HG02678 (cell line): Measurements from ENCODE around the gene ROMO1.

Experiments used
- ATAC-seq: cut with Tn5 transposase; IDR thresholded peaks from one replicate; pipeline ENCODE4 v1.9.1; 2021; ENCODE audit warnings: mild to moderate bottlenecking, moderate library complexity; ENCODE audit not compliant: unreplicated experiment

ROMO1 gene

DNA sequence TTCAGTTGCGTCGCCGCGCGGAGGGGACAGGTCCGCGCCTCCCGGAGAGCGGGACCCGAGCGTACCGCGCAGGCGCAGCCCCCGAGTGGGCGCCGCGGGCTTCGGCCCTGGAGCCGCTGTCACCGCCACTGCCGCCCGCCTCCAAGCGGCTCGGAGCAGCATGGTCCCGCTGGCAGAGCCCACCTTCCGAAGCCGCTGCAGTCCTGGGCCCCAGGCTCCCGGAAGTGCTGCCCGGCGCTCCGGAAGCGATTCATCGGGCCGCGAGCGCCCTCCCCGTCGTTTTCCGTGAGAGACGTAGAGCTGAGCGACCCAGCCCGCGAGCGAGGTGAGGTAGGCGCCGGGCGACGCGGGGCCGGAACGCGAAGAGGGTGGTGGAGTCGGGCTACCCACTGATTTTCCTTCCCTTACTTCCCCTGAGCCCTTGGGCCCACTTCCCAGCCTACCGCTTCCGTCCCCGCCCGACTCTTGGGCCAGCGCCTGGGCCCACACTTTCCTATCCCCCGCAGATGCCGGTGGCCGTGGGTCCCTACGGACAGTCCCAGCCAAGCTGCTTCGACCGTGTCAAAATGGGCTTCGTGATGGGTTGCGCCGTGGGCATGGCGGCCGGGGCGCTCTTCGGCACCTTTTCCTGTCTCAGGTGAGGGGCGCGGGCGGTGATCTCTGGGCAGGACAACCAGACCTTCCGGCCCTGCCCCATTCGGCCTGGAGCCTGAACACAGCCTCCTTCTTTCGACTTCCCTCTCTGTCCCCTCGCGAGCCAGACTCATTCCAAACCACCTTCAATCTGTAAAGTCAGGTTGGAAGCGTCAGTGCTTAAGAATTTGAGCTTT lies at the start of gene ROMO1, which contains the start of gene NFS1:
TSS of gene ROMO1 (plus strand) at position 279 of the 830 bp plus-strand sequence. CDS start at position 507, 228 bp downstream.
TSS of gene NFS1 (minus strand) at position 226 of the 830 bp plus-strand sequence. CDS start at position 162, 64 bp downstream.
- peak; percentile 78 for ATAC-seq

DNA sequence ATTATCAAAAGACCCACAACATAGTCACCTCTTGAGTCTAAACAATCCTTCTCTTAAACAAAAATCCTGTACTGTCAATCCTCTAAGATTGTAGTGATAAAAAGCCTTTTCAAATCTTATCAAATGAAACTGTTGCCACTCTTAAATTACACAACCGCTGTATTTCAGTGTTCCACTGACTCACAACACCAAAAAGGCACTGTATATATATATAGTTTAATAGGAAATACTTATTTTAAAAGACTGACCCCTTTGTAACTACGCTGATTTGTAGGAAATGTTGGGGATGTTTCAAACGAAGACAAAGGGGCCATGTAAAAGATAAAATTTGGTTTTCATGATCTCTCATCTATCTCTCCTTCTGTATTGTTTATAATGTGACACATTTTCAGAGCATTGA lies 48.6 kb upstream of the ROMO1 start:
- ATAC-seq = no peak

DNA sequence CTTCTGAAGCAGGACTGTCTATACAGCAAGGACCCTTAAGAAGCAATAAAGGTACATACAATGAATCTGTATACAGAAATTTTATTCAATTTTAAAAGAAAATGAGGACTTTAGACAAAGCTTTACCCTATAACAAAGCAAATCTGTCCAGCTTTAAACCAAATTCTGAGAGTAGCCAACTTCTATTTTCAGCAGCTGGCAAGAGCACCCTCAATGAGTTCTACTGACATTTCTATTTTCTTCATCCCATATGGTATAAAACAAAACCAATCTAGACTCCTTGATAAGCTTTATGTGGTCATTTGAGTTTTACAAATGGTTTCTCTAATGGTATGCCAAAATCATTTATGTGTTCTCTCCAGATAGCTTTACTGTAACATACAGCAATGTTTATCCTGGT lies 47.2 kb upstream of the ROMO1 start:
- ATAC-seq = no peak

DNA sequence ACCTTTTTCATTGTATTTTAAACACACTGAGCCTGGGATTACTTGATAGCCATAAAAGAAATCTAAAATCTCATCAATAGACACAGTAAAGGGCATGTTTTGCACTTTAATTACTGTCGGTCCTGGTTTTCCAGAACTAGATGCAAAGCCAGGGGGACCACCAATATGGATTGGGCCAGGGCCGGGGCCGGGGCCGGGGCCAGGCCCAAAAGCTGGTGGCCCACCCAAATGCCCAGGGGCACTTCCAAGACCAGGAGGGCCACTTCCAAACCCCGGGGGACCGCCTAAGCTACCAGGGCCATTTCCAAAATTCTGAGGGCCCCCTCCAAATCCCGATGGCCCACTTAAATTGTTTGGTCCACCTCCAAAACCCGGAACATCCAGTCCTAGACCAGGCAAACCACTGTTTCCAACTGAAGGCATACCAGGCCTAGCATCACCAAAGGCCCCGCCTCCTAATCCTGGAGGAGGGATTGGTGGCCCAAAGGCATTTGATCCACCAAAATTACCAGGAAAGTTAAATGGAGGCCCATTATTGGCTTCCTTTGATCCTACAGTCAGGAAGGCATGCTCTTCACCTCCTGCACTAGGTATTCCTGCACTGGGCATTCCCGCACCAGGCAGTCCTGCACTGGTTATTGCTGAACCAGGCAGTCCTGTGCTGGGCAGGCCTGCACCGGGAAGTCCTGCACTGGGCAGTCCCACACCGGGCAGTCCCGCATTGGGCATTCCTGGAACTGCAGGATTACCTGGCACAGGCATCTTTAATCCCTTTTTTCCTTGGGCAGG lies 46.4 kb upstream of the ROMO1 start:
- ATAC-seq = no peak

DNA sequence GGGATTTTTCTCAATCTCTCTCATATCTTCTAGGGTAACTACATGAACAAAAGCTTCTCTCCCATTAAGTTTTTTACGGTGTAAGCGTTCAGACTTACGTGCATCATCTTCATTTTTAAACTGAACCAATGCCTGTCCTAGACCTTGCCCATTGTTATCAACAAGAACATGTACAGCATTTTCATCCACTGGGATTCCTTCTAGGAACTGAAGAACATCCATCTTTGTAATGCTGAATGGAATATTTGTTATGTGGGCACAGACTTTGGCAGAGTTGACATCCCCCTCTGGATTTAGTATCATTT lies 45.8 kb upstream of the ROMO1 start:
- ATAC-seq = no peak

DNA sequence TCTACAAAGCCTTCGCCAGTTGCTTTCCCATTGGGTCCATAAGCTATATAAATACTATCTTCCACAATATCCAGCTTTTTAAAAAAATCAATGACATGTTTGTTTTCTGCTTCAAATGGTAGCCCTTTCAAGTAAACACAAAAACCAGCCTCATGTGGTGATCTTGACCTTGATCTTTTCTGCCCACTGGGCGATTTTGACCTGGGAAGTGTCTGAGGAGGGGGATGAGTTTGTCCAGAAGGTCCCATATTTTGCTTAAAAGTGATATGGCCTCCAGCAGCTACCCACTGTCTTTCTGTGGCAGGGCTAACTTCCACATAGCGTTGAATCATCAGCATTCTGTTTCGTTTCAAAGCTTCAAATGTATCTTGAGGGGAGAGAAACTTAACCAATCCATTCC lies 45.3 kb upstream of the ROMO1 start:
- no peak for ATAC-seq

DNA sequence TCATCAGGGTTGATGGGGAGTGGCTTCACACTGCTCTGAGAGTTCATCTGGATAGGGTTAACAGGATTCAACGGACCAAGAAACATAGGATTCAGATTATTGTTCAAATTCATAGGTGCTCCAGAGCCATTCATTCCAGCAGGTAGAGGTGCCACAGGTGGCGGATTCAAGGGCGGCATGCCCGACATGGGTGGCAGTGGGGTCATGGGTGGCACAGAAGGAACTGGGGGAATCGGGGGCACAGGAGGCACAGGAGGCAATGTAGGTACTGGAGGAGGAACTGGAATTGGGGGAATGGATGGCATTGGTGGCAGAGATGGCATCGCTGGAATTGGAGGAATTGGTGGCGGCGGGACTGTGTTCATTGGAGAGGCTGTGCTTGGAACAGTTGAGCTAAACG lies 44.8 kb upstream of the ROMO1 start:
- no peak for ATAC-seq

DNA sequence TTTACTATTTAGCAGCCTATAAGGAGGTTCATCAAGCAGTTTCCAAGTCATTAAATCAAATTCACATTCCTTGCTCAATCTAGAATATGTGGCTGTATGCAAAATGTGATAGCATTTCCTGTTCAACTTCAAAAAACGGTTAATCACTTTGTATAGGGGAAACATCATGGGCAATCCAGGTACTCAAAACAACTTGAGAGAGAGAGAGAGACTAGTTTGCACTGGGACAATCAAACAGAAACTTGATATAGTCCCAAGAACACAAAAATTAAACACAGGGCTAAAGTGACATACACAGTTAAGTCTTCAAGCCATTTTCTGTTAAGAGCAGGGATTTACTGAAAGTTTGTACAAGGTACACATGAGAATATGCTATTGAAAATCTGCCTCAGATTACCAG lies 41.9 kb upstream of the ROMO1 start:
- no peak for ATAC-seq

DNA sequence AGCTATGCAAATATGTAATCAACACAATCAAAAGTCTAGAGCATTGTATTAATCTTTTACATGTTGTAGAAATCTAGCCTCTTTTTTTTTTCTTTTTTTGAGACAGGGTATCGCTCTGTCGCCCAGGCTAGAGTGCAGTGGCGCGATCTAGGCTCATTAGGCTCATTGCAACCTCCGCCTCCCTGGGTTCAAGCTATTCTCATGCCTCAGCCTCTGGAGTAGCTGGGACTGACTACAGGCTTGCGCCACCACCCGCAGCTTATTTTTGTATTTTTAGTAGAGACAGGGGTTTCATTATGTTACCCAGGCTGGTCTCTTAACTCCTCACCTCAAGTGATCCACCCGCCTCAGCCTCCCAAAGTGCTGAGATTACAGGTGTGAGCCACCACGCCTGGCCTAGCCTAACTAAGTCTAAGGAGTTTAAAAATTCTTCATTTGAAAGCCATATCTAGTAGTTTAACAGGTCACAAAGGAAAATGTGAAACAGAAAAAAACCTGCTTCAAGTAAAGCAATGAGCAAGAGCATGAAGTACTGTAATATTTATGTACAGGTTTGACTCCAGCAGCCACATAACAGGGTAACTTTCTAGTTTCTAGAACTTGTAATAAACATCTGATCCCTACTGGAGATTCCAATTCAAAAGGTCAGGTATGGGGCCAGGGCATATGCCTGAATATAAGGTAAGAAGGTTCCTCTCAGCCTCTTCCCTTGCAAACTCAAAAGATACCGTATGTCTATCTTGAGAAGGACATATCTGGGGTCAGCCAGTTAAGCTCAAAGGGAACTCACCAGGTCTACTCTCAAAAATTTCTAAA lies 38.9 kb upstream of the ROMO1 start:
- no peak for ATAC-seq

DNA sequence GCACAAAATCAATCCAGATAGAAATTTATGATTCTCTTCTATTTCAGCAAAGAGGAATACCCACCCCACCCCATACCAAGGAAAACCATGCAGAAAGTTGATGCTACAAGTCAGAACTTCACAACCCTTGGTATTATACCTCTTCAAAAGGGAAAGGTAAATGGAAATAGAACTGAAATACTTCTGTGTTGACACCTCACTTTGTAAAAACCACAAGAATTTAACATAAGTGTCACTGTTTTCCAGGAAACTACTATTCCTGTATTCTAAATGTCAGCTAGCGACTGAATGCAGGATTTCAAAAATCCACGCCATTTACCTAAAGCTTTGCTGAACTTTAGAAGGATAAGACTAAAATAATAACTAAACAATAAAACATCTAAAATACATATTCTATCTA lies 38.2 kb upstream of the ROMO1 start:
- ATAC-seq = no peak

DNA sequence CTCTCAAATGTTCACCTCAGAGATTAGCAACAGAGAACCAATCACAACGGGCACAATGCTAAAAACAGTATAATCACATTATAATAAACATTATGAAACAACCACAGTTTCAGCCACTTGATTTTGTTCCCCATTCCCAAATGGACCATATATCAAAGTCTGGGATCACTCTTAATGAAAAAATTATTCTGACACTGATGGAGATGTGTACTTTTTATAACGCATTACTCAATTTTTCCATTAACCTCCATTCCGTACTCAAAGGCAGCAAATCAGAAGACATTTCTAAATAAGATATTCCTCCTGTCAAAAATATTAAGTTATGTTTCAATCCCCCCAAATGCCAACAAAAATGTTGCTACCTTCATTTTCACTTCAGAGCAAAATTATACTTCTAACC lies 37.3 kb upstream of the ROMO1 start:
- ATAC-seq = no peak

DNA sequence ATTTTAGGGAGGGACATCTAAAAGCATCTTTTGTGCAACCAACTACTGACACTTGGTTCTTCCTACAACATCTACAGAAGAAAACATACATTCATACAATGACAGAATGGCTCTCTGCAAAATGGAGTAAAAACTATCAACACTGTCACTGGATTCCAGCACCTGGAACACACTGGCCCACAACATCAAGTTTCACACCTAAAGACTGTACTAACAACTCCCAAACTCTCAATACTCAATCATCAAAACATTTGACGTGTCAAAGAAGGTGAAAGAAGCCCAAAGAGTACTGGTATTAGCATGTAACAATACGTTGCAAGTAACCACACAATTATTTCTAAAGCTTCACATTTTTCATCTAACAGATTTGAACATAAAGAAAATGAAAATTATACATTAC lies 36.7 kb upstream of the ROMO1 start:
- ATAC-seq = no peak

DNA sequence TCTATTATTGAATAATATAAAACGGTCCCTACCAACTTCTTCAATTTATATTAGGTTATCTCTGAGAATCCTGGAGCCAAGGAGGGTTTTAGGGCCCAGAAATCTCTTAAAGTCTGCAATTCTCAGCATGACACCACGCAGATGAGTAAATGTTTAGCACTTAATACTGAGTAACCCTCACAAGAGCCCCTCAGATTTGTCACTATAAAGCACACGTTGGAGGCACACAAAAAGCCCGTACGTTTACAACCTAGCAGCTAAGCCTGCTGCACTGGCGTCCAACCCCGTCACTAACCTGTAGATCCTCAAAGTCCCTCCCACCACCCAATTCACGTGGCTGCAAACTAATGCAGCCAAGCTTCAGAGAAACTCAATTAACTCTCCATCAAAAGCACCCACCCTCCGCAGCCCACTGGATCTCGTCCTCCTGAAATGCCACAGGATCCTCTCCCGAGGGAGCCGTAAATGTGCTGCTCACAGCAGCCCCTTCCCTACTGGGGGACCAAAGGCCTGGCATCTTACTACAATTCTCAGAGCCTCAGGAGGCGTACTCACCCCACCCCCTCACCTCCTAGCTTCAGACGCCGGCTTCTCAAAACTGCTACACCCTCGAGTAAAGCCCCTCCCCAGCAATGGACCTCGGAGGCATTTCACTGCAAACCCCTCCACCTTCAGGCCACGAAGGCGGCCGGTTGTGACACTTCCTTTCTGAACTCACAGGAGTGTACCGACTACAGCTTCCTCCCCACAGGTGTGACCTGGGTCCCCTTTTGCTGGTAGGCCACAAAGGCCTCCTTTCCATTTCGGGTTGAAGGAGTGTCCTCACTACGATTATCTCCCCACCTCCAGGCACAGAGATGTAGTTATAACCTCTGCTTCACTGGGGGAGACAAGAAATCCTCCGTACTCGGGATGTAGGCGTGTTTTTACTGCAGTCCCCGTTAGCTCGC lies 35.4 kb upstream of the ROMO1 start:
- ATAC-seq = peak; percentile 37

DNA sequence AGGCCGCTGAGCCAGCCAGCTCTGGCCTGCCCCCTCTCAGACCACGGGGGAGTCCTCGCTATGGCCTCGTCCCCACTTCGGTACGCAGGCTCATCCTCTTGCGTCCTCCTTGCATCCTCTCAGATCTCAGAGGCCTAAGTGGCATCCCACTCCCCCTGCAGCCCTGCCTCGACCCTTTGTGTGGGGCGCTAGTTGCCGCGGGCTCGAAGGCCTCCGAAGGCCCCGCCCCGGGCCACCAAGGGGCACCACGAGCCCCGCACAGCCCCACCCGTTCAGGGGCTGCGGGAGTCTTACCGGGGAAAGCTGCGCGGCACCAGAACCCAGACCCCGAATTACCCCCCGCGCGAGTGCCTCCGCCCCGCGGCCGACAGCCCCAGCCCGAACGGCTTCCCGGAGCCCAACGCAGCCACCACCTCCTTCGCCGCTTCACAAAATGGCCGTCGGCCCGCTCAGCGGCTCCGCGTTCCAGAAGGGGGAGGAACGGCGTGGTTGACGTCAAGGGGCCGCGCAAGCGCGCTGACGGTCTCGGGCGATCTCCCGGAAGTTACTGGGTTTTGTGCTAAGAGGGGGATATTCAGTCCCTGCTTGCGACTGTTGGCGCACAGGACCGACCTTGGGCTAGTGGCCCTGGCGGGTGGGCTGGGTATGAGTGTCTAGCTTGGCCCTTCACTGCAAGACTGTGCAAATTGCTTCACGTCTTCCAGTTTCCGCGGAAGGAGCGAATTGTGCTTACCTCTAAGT lies 34.6 kb upstream of the ROMO1 start, which contains the start of the genes CPNE1 and RBM12:
TSS of gene CPNE1 (minus strand) at position 435 of the 741 bp plus-strand sequence. CDS start 31,977 bp downstream, outside the sequence.
TSS of gene RBM12 (minus strand) at position 435 of the 741 bp plus-strand sequence. CDS start 9,578 bp downstream, outside the sequence.
- peak; percentile 71 for ATAC-seq

DNA sequence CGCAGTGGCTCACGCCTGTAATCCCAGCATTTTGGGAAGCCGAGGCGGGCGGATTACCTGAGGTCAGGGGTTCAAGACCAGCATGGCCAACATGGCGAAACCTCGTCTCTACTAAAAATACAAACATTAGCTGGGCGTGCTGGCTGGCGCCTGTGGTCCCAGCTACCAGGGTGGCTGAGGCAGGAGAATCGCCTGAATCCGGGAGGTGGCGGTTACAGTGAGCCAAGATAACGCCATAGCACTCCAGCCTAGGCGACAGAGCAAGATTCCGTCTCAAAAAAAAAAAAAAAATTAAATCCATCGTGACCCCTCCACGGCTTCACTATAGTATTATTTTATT lies 33.3 kb upstream of the ROMO1 start:
- no peak for ATAC-seq

DNA sequence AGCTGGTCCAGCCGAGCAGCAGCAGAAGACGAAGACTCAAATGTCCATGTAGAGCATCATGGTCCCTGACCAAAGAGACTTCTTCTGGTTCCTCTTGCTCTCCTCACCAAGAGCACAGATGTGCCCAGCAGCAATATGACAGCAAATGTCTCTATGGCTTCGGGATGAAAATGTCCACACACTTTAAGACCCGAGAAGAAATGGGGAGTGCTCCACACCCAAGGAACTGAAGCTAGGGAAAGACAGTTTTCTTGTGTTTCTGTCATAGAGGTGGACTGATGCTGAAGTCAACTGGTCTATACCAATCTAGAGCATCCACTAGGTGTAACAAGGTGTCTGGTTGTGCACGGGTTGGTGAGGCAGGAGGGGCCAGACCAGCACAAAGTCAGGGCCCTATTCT lies 30.0 kb upstream of the ROMO1 start:
- no peak for ATAC-seq

DNA sequence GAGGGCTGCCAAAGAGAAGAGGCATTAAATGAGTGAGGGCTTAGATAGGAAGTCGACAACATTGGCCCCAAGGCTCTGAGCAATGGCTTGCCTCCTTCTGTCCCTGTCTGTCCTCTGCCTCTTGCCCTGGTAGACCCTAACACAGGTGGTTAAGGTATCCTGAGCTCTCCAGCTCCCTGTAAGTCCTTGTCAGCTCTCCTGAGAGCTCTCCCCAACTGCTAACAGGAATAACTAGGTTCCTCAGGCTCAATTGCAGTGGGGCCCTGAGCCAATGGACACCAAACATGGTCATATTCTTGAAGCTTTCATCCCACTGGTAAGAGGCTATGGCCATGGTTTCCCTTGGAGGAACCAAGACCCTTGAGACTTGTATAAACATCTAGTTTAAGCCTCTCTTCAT lies 29.5 kb upstream of the ROMO1 start:
- ATAC-seq = no peak

DNA sequence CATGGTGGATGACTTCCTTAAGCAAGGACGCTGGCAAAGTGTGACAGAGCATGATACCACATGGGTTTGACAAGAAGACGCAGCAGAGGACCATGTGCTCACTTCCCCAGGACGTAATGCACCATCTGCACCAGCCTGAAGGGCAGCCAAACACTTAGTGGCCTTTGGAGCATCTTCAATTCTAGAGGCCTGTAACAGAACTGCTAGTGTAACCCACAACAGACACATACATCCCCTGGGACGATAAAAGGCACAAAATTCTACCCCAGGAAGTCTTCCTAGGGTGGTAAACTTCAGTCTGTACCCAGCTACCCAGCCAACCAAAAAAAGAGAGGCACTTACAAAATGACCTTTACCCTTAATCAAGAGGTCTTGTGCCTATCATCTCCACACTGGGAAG lies 25.3 kb upstream of the ROMO1 start:
- no peak for ATAC-seq

DNA sequence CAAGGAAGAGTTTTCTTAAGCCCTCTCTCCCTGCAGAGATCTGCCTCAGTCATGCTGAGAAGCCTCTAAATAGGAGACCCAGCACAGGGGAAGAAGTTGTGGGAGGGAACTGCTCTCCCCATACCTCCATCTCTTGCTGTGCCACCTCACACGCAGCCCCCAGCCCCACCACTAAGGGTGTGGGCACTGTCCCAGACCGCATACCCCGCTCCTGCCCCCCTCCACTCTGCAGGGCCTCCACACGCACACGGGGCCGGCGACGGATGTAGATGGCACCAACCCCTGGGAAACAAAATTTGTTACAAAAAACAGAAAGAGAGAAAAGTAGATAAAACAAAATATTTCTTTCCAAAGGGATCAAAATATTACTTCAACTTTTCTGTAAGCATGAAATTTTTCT lies 24.3 kb upstream of the ROMO1 start:
- ATAC-seq = no peak
